Measurements from ENCODE around the gene LETMD1. TPM values are rescaled to one million over a fixed set of nuclear protein-coding genes. Genes with fewer than 3 reads are reported as not detected.

The LETMD1 gene
- total RNA-seq, 2 donors from 2014 or later, result 120 to 129 TPM

DNA sequence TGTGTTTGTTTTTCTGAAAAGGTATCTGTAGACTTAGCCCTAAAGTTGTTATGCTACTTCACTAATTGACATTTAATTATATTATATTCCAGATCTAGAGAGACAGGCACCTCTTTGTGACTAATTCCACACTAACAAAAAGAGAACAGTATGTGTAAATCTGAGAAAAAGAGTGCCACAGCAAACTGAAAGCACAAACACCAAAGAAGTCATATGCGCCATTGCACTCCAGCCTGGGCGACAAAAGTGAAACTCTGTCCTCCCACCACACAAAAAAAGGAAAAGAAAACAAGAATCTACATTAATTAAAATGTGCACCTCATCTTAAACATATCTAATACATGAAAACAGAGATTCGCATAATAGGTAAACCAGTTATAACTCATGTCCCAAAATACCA, 39.7 kb downstream of the LETMD1 start:
- H3K27ac Mint-ChIP-seq, result peak overlapping the region; percentile 3
- H3K4me3 Mint-ChIP-seq, result peak overlapping the region; percentile 42

DNA sequence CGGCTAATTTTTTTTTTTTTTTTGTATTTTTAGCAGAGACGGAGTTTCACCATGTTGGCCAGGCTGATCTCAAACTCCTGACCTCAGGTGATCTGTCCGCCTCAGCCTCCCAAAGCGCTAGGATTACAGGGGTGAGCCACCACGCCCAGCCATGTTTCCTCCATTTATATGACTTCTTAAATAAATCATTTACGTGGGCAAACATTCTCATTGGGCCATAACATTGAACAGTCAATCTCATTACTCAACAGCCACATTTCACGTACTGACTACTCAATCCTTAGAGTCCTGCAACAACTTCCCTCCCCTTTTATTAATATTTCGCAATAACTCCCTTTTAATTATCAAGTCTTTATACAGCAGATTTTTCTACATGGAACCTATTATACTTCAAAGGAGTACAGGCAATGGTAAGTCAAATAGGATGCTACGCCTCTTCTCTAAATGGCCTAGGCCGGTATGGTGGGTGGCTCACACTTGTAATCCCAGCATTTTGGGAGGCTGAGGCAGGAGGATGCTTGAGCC, 42.6 kb downstream of the LETMD1 start:
- Mint-ChIP-seq H3K4me1 (ENCODE audit: low read depth) (peaks cover 20% of the 10 kb centered on the region), H3K9me3 (no peaks in the 10 kb centered on the region), H3K36me3 (ENCODE audit: insufficient read depth in 2 of 2) (peaks cover 3 to 12% of the 10 kb centered on the region in 2 donors), H3K4me3 (no peak overlapping the region), H3K27ac (no peak overlapping the region), H3K27me3 (ENCODE audit: low read depth) (no peaks in the 10 kb centered on the region)
- no peak for DNase-seq
- no peak for ATAC-seq (replicated peaks in 1 of 2)

More for the DNA sequence above, 39.7 kb downstream of the LETMD1 start:
- no peaks in the 10 kb centered on the region for H3K27me3 Mint-ChIP-seq (ENCODE audit: low read depth)
- peaks cover 31% of the 10 kb centered on the region for H3K4me1 Mint-ChIP-seq (ENCODE audit: low read depth)
- peak; percentile 52 for DNase-seq
- peaks cover 1 to 5% of the 10 kb centered on the region in 2 donors for H3K36me3 Mint-ChIP-seq (ENCODE audit: insufficient read depth in 2 of 2)
- peak; percentile 32 to 33 for ATAC-seq (replicated peaks in 1 of 2)
- no peaks in the 10 kb centered on the region for H3K9me3 Mint-ChIP-seq

DNA sequence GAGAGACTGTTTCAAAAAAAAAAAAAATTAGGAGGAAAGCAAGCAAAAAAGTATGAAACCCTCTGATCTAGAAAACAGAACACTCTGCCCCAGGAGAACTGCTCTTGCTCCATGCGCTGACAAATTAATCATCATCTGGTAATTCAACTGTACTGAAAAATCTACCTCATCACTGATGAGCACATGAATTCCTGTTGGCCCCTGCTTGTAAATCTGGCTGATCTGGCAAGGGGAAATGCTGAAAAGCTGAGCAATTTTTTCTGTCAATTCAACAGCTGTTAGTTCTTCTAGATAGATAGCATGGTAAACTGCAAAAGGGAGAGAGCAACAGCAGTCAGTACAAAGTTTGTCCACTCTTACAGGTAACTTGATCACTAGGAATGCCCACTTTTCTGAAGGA, 50.5 kb downstream of the LETMD1 start:
- Mint-ChIP-seq H3K27ac (no peak overlapping the region), H3K36me3 (ENCODE audit: insufficient read depth in 2 of 2) (peaks cover 4 to 27% of the 10 kb centered on the region in 2 donors), H3K9me3 (no peaks in the 10 kb centered on the region), H3K4me3 (no peak overlapping the region), H3K4me1 (ENCODE audit: low read depth) (peaks cover 3% of the 10 kb centered on the region), H3K27me3 (ENCODE audit: low read depth) (no peaks in the 10 kb centered on the region)
- ATAC-seq (replicated peaks in 1 of 2) (no peak), DNase-seq (no peak)

DNA sequence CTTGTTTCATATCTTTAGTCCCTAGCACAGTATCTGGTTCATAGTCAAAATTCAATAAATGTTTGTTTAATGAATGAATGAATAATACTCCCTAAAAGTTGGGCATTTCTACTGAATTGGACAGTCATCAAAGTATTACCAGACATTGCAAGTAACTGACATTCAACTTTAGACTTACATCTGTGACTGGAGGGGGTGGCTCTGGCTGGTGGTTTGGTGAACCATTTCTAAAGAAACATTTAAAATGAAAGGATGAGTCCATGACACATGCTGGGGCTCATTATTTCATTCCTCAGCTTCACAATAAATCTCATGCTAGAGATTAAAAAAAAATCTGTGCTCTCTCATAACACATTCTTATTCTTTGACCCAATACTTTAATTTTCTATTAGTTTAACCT, 55.9 kb downstream of the LETMD1 start:
- no peaks in the 10 kb centered on the region for H3K9me3 Mint-ChIP-seq
- H3K27me3 Mint-ChIP-seq (ENCODE audit: low read depth), result no peaks in the 10 kb centered on the region
- peak overlapping the region; percentile 98 for H3K27ac Mint-ChIP-seq
- peak; percentile 31 to 33 for DNase-seq
- ATAC-seq (replicated peaks in 1 of 2), result peak; percentile 82 to 95
- peak overlapping the region; percentile 22 to 77 for H3K4me3 Mint-ChIP-seq
- H3K36me3 Mint-ChIP-seq (ENCODE audit: insufficient read depth in 2 of 2), result peaks cover 1 to 32% of the 10 kb centered on the region in 2 donors
- peaks cover 14% of the 10 kb centered on the region for H3K4me1 Mint-ChIP-seq (ENCODE audit: low read depth)

DNA sequence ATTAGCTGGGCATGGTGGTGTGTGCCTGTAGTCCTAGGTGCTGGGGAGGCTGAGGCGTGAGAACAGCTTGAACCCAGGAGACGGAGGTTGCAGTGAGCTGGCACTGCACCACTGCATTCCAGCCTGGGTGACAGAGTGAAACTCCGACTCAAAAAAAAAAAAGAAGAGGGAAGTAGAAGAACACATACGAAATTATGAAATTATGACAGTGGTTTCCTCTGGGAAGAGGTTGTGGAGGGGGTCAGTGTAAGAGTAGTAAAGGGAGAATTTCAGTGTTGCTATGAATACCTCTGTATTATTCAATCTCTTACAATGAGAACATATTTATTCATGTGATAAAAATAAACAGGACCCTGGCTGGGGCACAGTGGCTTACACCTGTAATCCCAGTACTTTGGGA, 60.0 kb downstream of the LETMD1 start:
- Mint-ChIP-seq H3K27me3 (ENCODE audit: low read depth) (no peaks in the 10 kb centered on the region), H3K4me1 (ENCODE audit: low read depth) (peaks cover 14% of the 10 kb centered on the region), H3K4me3 (no peak overlapping the region), H3K9me3 (no peaks in the 10 kb centered on the region), H3K27ac (peak overlapping the region; percentile 54), H3K36me3 (ENCODE audit: insufficient read depth in 2 of 2) (peaks cover 1 to 31% of the 10 kb centered on the region in 2 donors)
- ATAC-seq (replicated peaks in 1 of 2) (no peak), DNase-seq (no peak)

Other genes starting within 250 kb of the LETMD1 start
- not detected for gene TMPRSS12, start 205.4 kb upstream of the LETMD1 start, total RNA-seq
- not detected for gene HIGD1C, start 95.8 kb upstream of the LETMD1 start, total RNA-seq
- 10 to 100 TPM; 44.8 to 54.5 TPM for gene SLC11A2, start 21.9 kb upstream of the LETMD1 start, total RNA-seq
- gene CSRNP2, start 35.3 kb downstream of the LETMD1 start, total RNA-seq, result 10 to 100 TPM; 30.6 to 33.4 TPM
- gene TFCP2, start 124.8 kb downstream of the LETMD1 start, total RNA-seq, result 10 to 100 TPM; 36.9 to 49.2 TPM
- gene POU6F1, start 169.7 kb downstream of the LETMD1 start, total RNA-seq, result 10 to 100 TPM; 12.0 to 16.0 TPM
- 100 to 1,000 TPM; 114 TPM for gene DAZAP2, start 190.5 kb downstream of the LETMD1 start, total RNA-seq
- gene SMAGP, start 222.1 kb downstream of the LETMD1 start, total RNA-seq, result 1 to 10 TPM in 1 of 2 donors, under 1 TPM in 1; 0.86 to 2.1 TPM

All from activated T-cell treated with anti-CD3 and anti-CD28 coated beads, Interleukin-2, amount 50 U/mL, for 72 hours (primary cell).